DND-41 (cell line): Measurements from ENCODE around the gene RASGEF1B.

Experiments
- ATAC-seq: fragments of 200-7000 bp; cut with Tn5 transposase; 3 replicates; pipeline ENCODE4 v1.9.1; 2021; ENCODE audit warnings: low read depth; ENCODE audit not compliant: insufficient read depth
- DNase-seq: peaks from one replicate; pipeline ENCODE4 v3.0.0-alpha.2; 2020
- H2AFZ ChIP-seq: 2 replicates; pipeline ENCODE4 v1.6.0; 2012; ENCODE audit warnings: low read depth, low read length
- H3K27ac ChIP-seq: 2 replicates; pipeline ENCODE4 v1.5.1; 2012; ENCODE audit warnings: low read length, inconsistent platforms
- H3K27me3 ChIP-seq: fragments of 200-600 bp; sonication (generic); 2 replicates; pipeline ENCODE4 v1.6.0; 2012; ENCODE audit warnings: low read length, mild to moderate bottlenecking, inconsistent platforms; ENCODE audit not compliant: insufficient read depth, poor library complexity
- H3K36me3 ChIP-seq: 2 replicates; pipeline ENCODE4 v1.5.1; 2012; ENCODE audit warnings: low read length, inconsistent platforms; ENCODE audit not compliant: insufficient read depth
- H3K4me1 ChIP-seq: 2 replicates; pipeline ENCODE4 v1.5.1; 2012; ENCODE audit warnings: mild to moderate bottlenecking, low read length; ENCODE audit not compliant: insufficient read depth
- H3K4me2 ChIP-seq: 2 replicates; pipeline ENCODE4 v1.6.0; 2012; ENCODE audit warnings: mild to moderate bottlenecking, moderate library complexity, low read length, inconsistent platforms; ENCODE audit not compliant: insufficient read depth
- H3K4me3 ChIP-seq, 2 experiments: fragments of 200-600 bp in 1 of 2; shearing (Covaris generic) in 1 of 2; 2 replicates each; pipeline ENCODE4 v1.5.1; 2012 to 2016; ENCODE audit warnings: inconsistent platforms in 2 of 2, low read length in 2 of 2, mild to moderate bottlenecking in 2 of 2, low read depth in 1 of 2, moderate library complexity in 1 of 2
- H3K79me2 ChIP-seq: 2 replicates; pipeline ENCODE4 v1.6.0; 2012; ENCODE audit warnings: low read length, inconsistent platforms; ENCODE audit not compliant: insufficient read depth
- H3K9ac ChIP-seq: 2 replicates; pipeline ENCODE4 v1.6.0; 2012; ENCODE audit warnings: low read depth, mild to moderate bottlenecking, inconsistent platforms, low read length, moderate library complexity
- H3K9me3 ChIP-seq: 2 replicates; pipeline ENCODE4 v1.5.1; 2012; ENCODE audit warnings: low read length, moderate library complexity, mild to moderate bottlenecking, inconsistent platforms; ENCODE audit not compliant: insufficient read depth, severe bottlenecking
- H4K20me1 ChIP-seq: 2 replicates; pipeline ENCODE4 v1.6.0; 2012; ENCODE audit warnings: low read length; ENCODE audit not compliant: insufficient read depth
- EZH2 ChIP-seq: IDR thresholded peaks from 3 replicates; pipeline ENCODE4 v1.6.1; 2012; ENCODE audit warnings: borderline replicate concordance, low read depth, mild to moderate bottlenecking, moderate library complexity, low read length, inconsistent platforms; ENCODE audit not compliant: severe bottlenecking
- TF ChIP-seq, protein P1 (sequence below): IDR thresholded peaks from 2 replicates; pipeline ENCODE4 v1.5.1; 2012; ENCODE audit warnings: borderline replicate concordance, low read length, moderate library complexity, mild to moderate bottlenecking; ENCODE audit not compliant: poor library complexity, severe bottlenecking; ENCODE audit errors: extremely low read depth

Gene RASGEF1B

GRCh38 chr4:81498046-81498445 is 26.3 kb upstream of the RASGEF1B start:
- no peak overlapping the region for H3K27ac ChIP-seq
- H3K9ac ChIP-seq: no peak overlapping the region
- H3K4me3 ChIP-seq: no peak overlapping the region
- H3K4me1 ChIP-seq: peaks cover 13% of the 10 kb centered on the region
- no peaks in the 10 kb centered on the region for H3K79me2 ChIP-seq
- H3K4me2 ChIP-seq: no peak overlapping the region
- H3K9me3 ChIP-seq: no peaks in the 10 kb centered on the region
- ATAC-seq (no peak), DNase-seq (no peak)
- H3K36me3 ChIP-seq: no peaks in the 10 kb centered on the region
- no peaks in the 10 kb centered on the region for H4K20me1 ChIP-seq
- TF ChIP-seq, protein P1, sequence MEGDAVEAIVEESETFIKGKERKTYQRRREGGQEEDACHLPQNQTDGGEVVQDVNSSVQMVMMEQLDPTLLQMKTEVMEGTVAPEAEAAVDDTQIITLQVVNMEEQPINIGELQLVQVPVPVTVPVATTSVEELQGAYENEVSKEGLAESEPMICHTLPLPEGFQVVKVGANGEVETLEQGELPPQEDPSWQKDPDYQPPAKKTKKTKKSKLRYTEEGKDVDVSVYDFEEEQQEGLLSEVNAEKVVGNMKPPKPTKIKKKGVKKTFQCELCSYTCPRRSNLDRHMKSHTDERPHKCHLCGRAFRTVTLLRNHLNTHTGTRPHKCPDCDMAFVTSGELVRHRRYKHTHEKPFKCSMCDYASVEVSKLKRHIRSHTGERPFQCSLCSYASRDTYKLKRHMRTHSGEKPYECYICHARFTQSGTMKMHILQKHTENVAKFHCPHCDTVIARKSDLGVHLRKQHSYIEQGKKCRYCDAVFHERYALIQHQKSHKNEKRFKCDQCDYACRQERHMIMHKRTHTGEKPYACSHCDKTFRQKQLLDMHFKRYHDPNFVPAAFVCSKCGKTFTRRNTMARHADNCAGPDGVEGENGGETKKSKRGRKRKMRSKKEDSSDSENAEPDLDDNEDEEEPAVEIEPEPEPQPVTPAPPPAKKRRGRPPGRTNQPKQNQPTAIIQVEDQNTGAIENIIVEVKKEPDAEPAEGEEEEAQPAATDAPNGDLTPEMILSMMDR: no peak
- TF ChIP-seq EZH2: no peak
- no peak overlapping the region for H2AFZ ChIP-seq
- H3K27me3 ChIP-seq: no peaks in the 10 kb centered on the region

DNA sequence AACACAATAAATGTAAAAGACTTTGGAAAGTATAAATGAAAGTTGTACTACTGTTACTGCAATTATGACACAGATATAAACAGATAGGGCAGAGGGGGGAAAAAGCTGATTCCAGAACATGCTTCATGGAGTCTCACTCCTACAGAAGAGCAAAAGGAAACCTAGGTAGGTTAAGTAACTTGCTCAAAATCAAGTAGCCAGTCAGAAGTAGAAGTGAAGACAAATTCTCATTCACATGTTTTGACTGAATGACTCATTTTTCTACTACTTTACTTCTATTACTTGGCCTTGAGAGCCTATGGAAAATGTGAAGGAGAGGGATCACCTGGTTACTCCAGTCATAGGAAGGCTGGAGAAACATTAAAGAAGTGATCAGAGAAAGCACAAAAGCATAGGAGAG is 23.6 kb upstream of the RASGEF1B start:
- peaks cover 26% of the 10 kb centered on the region for H3K4me1 ChIP-seq
- no peak overlapping the region for H3K9ac ChIP-seq
- DNase-seq (no peak), ATAC-seq (no peak)
- no peaks in the 10 kb centered on the region for H3K79me2 ChIP-seq
- no peak overlapping the region for H3K4me3 ChIP-seq
- H3K9me3 ChIP-seq: peaks cover 5% of the 10 kb centered on the region
- no peak overlapping the region for H3K4me2 ChIP-seq
- no peaks in the 10 kb centered on the region for H4K20me1 ChIP-seq
- no peak overlapping the region for H3K27ac ChIP-seq
- no peak for TF ChIP-seq EZH2
- TF ChIP-seq, protein P1: no peak
- no peak overlapping the region for H2AFZ ChIP-seq
- H3K27me3 ChIP-seq: no peaks in the 10 kb centered on the region
- H3K36me3 ChIP-seq: no peaks in the 10 kb centered on the region

- DNase-seq (no peak), ATAC-seq (peak; percentile 70)
- Histone ChIP-seq H3K4me2 (peak overlapping the region; percentile 55), H3K36me3 (no peaks in the 10 kb centered on the region), H3K9me3 (peaks cover 5% of the 10 kb centered on the region), H4K20me1 (no peaks in the 10 kb centered on the region), H3K9ac (peak overlapping the region; percentile 41), H3K79me2 (no peaks in the 10 kb centered on the region), H3K27me3 (no peaks in the 10 kb centered on the region), H3K27ac (peak overlapping the region; percentile 66), H2AFZ (peak overlapping the region; percentile 61; the same call in 1 of the 2 replicates), H3K4me1 (peaks cover 26% of the 10 kb centered on the region), H3K4me3 (peak overlapping the region; percentile 6 to 49; a peak in 3 of 4 replicates)
- TF ChIP-seq, protein P1: no peak
- TF ChIP-seq EZH2: no peak
These were observed 22.3 kb upstream of the RASGEF1B start for GRCh38 chr4:81494031-81494431.
